HFFc6 (cell line): ENCODE data around the gene STK33. TPM values are rescaled to one million over a fixed set of nuclear protein-coding genes. Genes with fewer than 3 reads are reported as not detected.

ENCODE experiments used
- DNase-seq: peaks from one replicate; pipeline ENCODE4 v3.0.0-alpha.2; 2018
- H3K27ac Mint-ChIP-seq: 2 replicates; pipeline ENCODE4 v1.8.0; 2020; ENCODE audit warnings: mild to moderate bottlenecking, mixed read lengths
- H3K27me3 Mint-ChIP-seq: 2 replicates; pipeline ENCODE4 v1.8.0; 2021; ENCODE audit warnings: mild to moderate bottlenecking, moderate library complexity, mixed read lengths; ENCODE audit not compliant: insufficient read depth
- H3K36me3 Mint-ChIP-seq: 2 replicates; pipeline ENCODE4 v1.8.0; 2021; ENCODE audit warnings: low read depth, mixed read lengths
- H3K4me1 Mint-ChIP-seq: 2 replicates; pipeline ENCODE4 v1.8.0; 2020; ENCODE audit warnings: low read depth, mixed read lengths
- H3K4me3 Mint-ChIP-seq: 2 replicates; pipeline ENCODE4 v1.8.0; 2020; ENCODE audit warnings: mild to moderate bottlenecking, moderate library complexity, mixed read lengths
- H3K9me3 Mint-ChIP-seq: 2 replicates; pipeline ENCODE4 v1.8.0; 2020; ENCODE audit warnings: mild to moderate bottlenecking, mixed read lengths
- CTCF ChIP-seq: fragments of 200-600 bp; sonication (generic); IDR thresholded peaks from 2 replicates; pipeline ENCODE4 v1.5.0; 2021; ENCODE audit warnings: antibody characterized with exemption, mild to moderate bottlenecking
- total RNA-seq, 6 experiments: library from RNA; stranded (reverse); fragmentation: NEBNext Ultra II Directional; extraction: Animal tissue kit (Norgen Biotek cat#: 25700); gene quantifications; 2 replicates in 1 of 6; 3 replicates in 5 of 6; pipeline ENCODE4 v1.2.3, GENCODE V29; 2021

The STK33 gene
- total RNA-seq, 6 experiments from 2014 or later: 0.73 to 4.0 (median 3.8) TPM; not detected in 1

GRCh38 chr11:8381343-8381742 lies 212.7 kb downstream of the STK33 start:
- Mint-ChIP-seq H3K36me3 (no peaks in the 10 kb centered on the region), H3K27ac (no peak overlapping the region), H3K9me3 (no peaks in the 10 kb centered on the region), H3K27me3 (peaks cover 19% of the 10 kb centered on the region), H3K4me3 (no peak overlapping the region), H3K4me1 (peaks cover 8% of the 10 kb centered on the region)
- DNase-seq: no peak
- TF ChIP-seq CTCF: no peak

- no peak for TF ChIP-seq CTCF
- no peak overlapping the region for H3K4me3 Mint-ChIP-seq
- no peaks in the 10 kb centered on the region for H3K36me3 Mint-ChIP-seq
- H3K27ac Mint-ChIP-seq: no peak overlapping the region
- H3K27me3 Mint-ChIP-seq: peaks cover 36% of the 10 kb centered on the region
- H3K9me3 Mint-ChIP-seq: no peaks in the 10 kb centered on the region
- DNase-seq: no peak
- H3K4me1 Mint-ChIP-seq: no peaks in the 10 kb centered on the region
These were observed 218.1 kb downstream of the STK33 start for GRCh38 chr11:8375932-8376331.

GRCh38 chr11:8375460-8375859 lies 218.6 kb downstream of the STK33 start:
- H3K4me3 Mint-ChIP-seq: no peak overlapping the region
- no peaks in the 10 kb centered on the region for H3K36me3 Mint-ChIP-seq
- no peak for TF ChIP-seq CTCF
- H3K27ac Mint-ChIP-seq: no peak overlapping the region
- no peaks in the 10 kb centered on the region for H3K4me1 Mint-ChIP-seq
- H3K9me3 Mint-ChIP-seq: no peaks in the 10 kb centered on the region
- DNase-seq: no peak
- H3K27me3 Mint-ChIP-seq: peaks cover 39% of the 10 kb centered on the region

GRCh38 chr11:8374716-8375115 lies 219.3 kb downstream of the STK33 start:
- no peaks in the 10 kb centered on the region for H3K36me3 Mint-ChIP-seq
- no peak for TF ChIP-seq CTCF
- no peak overlapping the region for H3K4me3 Mint-ChIP-seq
- H3K4me1 Mint-ChIP-seq: no peaks in the 10 kb centered on the region
- peaks cover 34% of the 10 kb centered on the region for H3K27me3 Mint-ChIP-seq
- H3K27ac Mint-ChIP-seq: no peak overlapping the region
- no peak for DNase-seq
- no peaks in the 10 kb centered on the region for H3K9me3 Mint-ChIP-seq

GRCh38 chr11:8373519-8374432 lies 220.3 kb downstream of the STK33 start:
- peaks cover 34% of the 10 kb centered on the region for H3K27me3 Mint-ChIP-seq
- DNase-seq: no peak
- H3K4me3 Mint-ChIP-seq: no peak overlapping the region
- no peak for TF ChIP-seq CTCF
- H3K9me3 Mint-ChIP-seq: no peaks in the 10 kb centered on the region
- H3K27ac Mint-ChIP-seq: no peak overlapping the region
- H3K36me3 Mint-ChIP-seq: no peaks in the 10 kb centered on the region
- H3K4me1 Mint-ChIP-seq: no peaks in the 10 kb centered on the region
